NCI-H345 treated with DMSO at 0.1 percent for 48 hours (cell line): ENCODE results near the gene ATG2B.

ENCODE experiments used
- DNase-seq: peaks from one replicate; lab custom pipeline; 2025; ENCODE audit not compliant: unreplicated experiment; lab: John Stamatoyannopoulos, UW

Gene ATG2B

DNA sequence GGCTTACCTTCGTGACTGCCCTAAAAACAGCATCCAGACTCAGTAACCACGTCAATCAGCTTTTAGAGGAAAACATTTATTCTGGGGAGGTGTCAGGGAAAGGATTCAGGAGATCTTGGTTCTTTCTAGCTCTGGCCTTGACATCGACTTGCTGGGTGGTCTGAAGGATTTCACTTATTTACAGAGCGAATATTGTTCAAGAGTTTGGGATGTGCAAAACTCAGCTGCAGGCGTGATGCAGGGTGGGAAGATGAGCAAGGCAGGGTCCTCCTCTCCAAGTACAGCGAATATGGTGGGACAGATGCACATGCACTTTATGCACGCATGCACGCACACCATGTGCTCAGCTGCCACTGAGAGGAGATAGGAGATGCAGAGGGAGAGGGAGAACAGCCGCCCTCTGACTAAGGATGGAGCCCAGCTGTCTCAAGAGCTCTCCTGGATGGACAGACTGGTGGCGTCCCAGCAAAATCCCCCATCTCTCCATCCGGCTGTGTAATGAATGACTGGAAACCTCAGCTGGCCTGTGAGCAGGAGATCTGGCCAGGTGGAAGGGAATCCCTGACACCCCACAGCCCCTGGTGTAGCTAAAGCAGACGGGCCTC, 131.5 kb downstream of the ATG2B start:
- DNase-seq: no peak

DNA sequence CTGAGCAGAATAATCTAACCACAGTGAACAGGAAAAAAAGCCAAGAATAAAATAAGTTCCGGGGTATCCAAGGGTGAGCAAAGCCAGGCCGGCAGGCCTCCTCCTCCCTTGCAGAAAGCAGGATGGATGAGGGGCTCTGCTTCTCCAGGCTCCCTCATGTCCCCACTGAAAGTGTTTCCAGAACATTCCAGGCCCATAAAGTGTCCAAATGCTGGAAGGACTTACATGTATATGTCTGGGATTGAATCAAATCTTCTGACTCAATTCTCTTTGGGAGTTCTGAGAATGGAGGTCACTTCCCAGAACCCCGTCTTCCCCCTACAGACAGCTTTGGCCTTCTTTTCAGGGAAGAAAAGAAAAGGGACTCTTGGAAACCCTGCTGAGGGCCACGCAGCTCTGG, 132.1 kb downstream of the ATG2B start:
- no peak for DNase-seq

DNA sequence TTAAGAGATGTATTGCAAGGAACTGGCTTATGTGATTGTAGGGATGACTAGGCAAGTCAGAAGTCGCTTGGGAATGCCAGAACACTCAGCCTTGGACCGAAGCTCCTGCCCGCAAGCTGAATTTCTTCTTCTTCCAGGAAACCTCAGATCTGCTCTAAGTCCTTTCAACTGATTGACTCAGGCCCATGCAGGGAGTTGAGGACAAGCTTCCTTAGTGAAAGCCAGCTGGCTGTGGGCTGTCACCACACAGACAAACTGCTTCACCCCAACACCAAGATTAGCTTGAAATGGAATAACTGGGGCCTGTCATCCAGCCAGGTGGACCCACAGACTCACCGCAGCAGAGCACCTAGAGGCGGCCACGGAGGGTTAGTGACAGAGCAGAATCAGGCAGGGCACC, 133.8 kb downstream of the ATG2B start:
- DNase-seq: no peak
